IMR-90 (cell line): ENCODE measurements around the gene ATG101. TPM values are rescaled to one million over a fixed set of nuclear protein-coding genes. Genes with fewer than 3 reads are reported as not detected.

Experiments used
- ATAC-seq: fragments of 200-7000 bp; cut with Tn5 transposase; 2 replicates; pipeline ENCODE4 v1.9.1; 2020; ENCODE audit warnings: low read depth, mild to moderate bottlenecking, moderate library complexity
- BruUV-seq: library from RNA; stranded (reverse); fragments of 400-500 nt; replicated peaks from 2 replicates; lab custom pipeline; 2021; lab: Mats Ljungman, UMichigan
- CTCF ChIA-PET: fragments of 300-600 bp; formaldehyde crosslinking; extraction: SDS; loops from one replicate; lab custom pipeline; 2021; ENCODE audit warnings: antibody characterized with exemption; lab: Yijun Ruan, JAX
- POLR2A ChIA-PET: fragments of 300-600 bp; sonication (Branson Sonifier 250); formaldehyde crosslinking; loops from one replicate; lab custom pipeline; 2022; ENCODE audit warnings: antibody characterized with exemption; ENCODE audit not compliant: unreplicated experiment; lab: Charles Lee
- DNase-seq: peaks from one replicate; pipeline ENCODE4 v3.0.0; 2013
- H2AFZ ChIP-seq: replicated peaks from 2 replicates; pipeline ENCODE3; 2013; ENCODE audit warnings: low read length, mild to moderate bottlenecking; ENCODE audit not compliant: poor library complexity
- H2AK5ac ChIP-seq: 2 replicates; pipeline ENCODE4 v1.6.1; 2013; ENCODE audit warnings: low read depth, low read length, inconsistent platforms
- H2AK9ac ChIP-seq: replicated peaks from 2 replicates; pipeline ENCODE3; 2013; ENCODE audit warnings: mild to moderate bottlenecking, low read depth, low read length, moderate library complexity; ENCODE audit not compliant: poor library complexity
- H2BK120ac ChIP-seq: 2 replicates; pipeline ENCODE4 v1.6.1; 2013; ENCODE audit warnings: low read depth, low read length, inconsistent platforms
- H2BK15ac ChIP-seq: 3 replicates; pipeline ENCODE4 v1.6.1; 2013; ENCODE audit warnings: low read depth, low read length, inconsistent platforms
- H2BK20ac ChIP-seq: 2 replicates; pipeline ENCODE4 v1.6.1; 2013; ENCODE audit warnings: low read depth, mild to moderate bottlenecking, inconsistent platforms, low read length, moderate library complexity
- H2BK5ac ChIP-seq: 2 replicates; pipeline ENCODE4 v1.6.1; 2013; ENCODE audit warnings: mild to moderate bottlenecking, low read depth, low read length, inconsistent platforms; ENCODE audit not compliant: poor library complexity, severe bottlenecking
- H3K14ac ChIP-seq: replicated peaks from 2 replicates; pipeline ENCODE4 v1.6.1; 2013; ENCODE audit warnings: low read depth, low read length, inconsistent platforms
- H3K18ac ChIP-seq: 2 replicates; pipeline ENCODE4 v1.6.1; 2013; ENCODE audit warnings: low read depth, low read length, control low read depth
- H3K23ac ChIP-seq: 2 replicates; pipeline ENCODE4 v1.6.1; 2013; ENCODE audit warnings: low read depth, low read length, inconsistent platforms
- H3K27ac ChIP-seq: 2 replicates; pipeline ENCODE4 v1.5.1; 2013; ENCODE audit warnings: mild to moderate bottlenecking, control low read depth, low read length; ENCODE audit not compliant: insufficient read depth
- H3K27me3 ChIP-seq: 2 replicates; pipeline ENCODE4 v1.6.1; 2013; ENCODE audit warnings: low read length; ENCODE audit not compliant: control insufficient read depth, insufficient read depth
- H3K36me3 ChIP-seq: 2 replicates; pipeline ENCODE4 v1.6.1; 2013; ENCODE audit warnings: low read length, mixed read lengths; ENCODE audit not compliant: control insufficient read depth, insufficient read depth
- H3K4ac ChIP-seq: 2 replicates; pipeline ENCODE4 v1.6.1; 2013; ENCODE audit warnings: low read depth, low read length, inconsistent platforms
- H3K4me1 ChIP-seq: 2 replicates; pipeline ENCODE4 v1.6.1; 2013; ENCODE audit warnings: low read length, mixed read lengths; ENCODE audit not compliant: control insufficient read depth, insufficient read depth
- H3K4me2 ChIP-seq: 2 replicates; pipeline ENCODE4 v1.6.1; 2013; ENCODE audit warnings: low read depth, mild to moderate bottlenecking, control low read depth, low read length, moderate library complexity
- H3K4me3 ChIP-seq: 2 replicates; pipeline ENCODE4 v1.5.1; 2013; ENCODE audit warnings: low read depth, mild to moderate bottlenecking, control low read depth, low read length, moderate library complexity; ENCODE audit not compliant: insufficient read depth
- H3K56ac ChIP-seq: 2 replicates; pipeline ENCODE4 v1.6.1; 2013; ENCODE audit warnings: low read length, inconsistent platforms; ENCODE audit not compliant: insufficient read depth; ENCODE audit errors: extremely low read depth
- H3K79me1 ChIP-seq, 2 experiments: 2 replicates each; pipeline ENCODE4 v1.6.1; 2013; ENCODE audit warnings: low read length in 2 of 2, inconsistent platforms in 1 of 2, low read depth in 1 of 2
- H3K9ac ChIP-seq: 2 replicates; pipeline ENCODE4 v1.6.1; 2013; ENCODE audit warnings: low read depth, low read length, control low read depth
- H3K9me1 ChIP-seq: 2 replicates; pipeline ENCODE4 v1.6.1; 2013; ENCODE audit warnings: low read length, inconsistent platforms; ENCODE audit not compliant: insufficient read depth
- H3K9me3 ChIP-seq: 2 replicates; pipeline ENCODE4 v1.6.1; 2013; ENCODE audit warnings: low read length; ENCODE audit not compliant: control insufficient read depth, insufficient read depth
- H4K20me1 ChIP-seq: 2 replicates; pipeline ENCODE4 v1.6.1; 2013; ENCODE audit warnings: low read length, inconsistent platforms; ENCODE audit not compliant: insufficient read depth
- H4K5ac ChIP-seq: 2 replicates; pipeline ENCODE4 v1.6.1; 2013; ENCODE audit warnings: mild to moderate bottlenecking, low read depth, low read length, control low read depth
- H4K8ac ChIP-seq, 2 experiments: 2 replicates each; pipeline ENCODE4 v1.6.1; 2013; ENCODE audit warnings: low read depth in 2 of 2, low read length in 2 of 2, control low read depth in 1 of 2, inconsistent platforms in 1 of 2
- H4K91ac ChIP-seq: 2 replicates; pipeline ENCODE4 v1.6.1; 2013; ENCODE audit warnings: low read depth, low read length, inconsistent platforms; ENCODE audit not compliant: insufficient read depth
- FOS ChIP-seq: fragments of 150-350 bp; IDR thresholded peaks from 2 replicates; pipeline ENCODE4 v1.6.1; 2016; ENCODE audit warnings: low read depth, low read length
- MAFK ChIP-seq: IDR thresholded peaks from 2 replicates; pipeline ENCODE4 v1.6.1; 2012; ENCODE audit warnings: low read depth, low read length, improper control_type of control experiment
- MXI1 ChIP-seq: IDR thresholded peaks from 2 replicates; pipeline ENCODE4 v1.6.1; 2012; ENCODE audit warnings: low read depth, mild to moderate bottlenecking, low read length, moderate library complexity, borderline replicate concordance
- POLR2A ChIP-seq: IDR thresholded peaks from 2 replicates; pipeline ENCODE4 v1.6.1; 2012; ENCODE audit warnings: mild to moderate bottlenecking, low read depth, low read length
- RFX5 ChIP-seq: IDR thresholded peaks from 2 replicates; pipeline ENCODE4 v1.8.0; 2012; ENCODE audit warnings: low read depth, mild to moderate bottlenecking, low read length, moderate library complexity
- WGBS, 2 experiments: methylation state at CpG; one replicate each; pipeline versions ENCODE4 v1.1.5 to v1.1.7; 2013; ENCODE audit warnings: missing lambda C conversion rate in 2 of 2; ENCODE audit not compliant: insufficient read length in 1 of 2; ENCODE audit errors: extremely low coverage in 2 of 2; 5-methylcytosine and 5-hydroxymethylcytosine counted together
- dilution Hi-C: fragments of 300-500 bp; cut with HindIII; formaldehyde crosslinking; loops from one replicate; pipeline ENCODE4 v1.14.3; 2018; ENCODE audit warnings: low sequenced_read_pairs; ENCODE audit not compliant: unreplicated experiment
- in situ Hi-C: fragments of 300-500 bp; cut with MboI; formaldehyde crosslinking; loops from 3 replicates; pipeline ENCODE4 v1.14.3; 2019; ENCODE audit warnings: low sequenced_read_pairs, inconsistent platforms, mixed read lengths
- intact Hi-C: fragments of 100-400 bp; cut with micrococcal nuclease; formaldehyde crosslinking; loops from 2 replicates; pipeline ENCODE4 v1.10.0; 2022
- polyA plus RNA-seq, 3 experiments: library from polyadenylated mRNA; depleted of rRNA; stranded (reverse); fragments of >200 nt; gene quantifications; 2 replicates each; pipeline ENCODE4 v1.2.3, GENCODE V29; 2012; ENCODE audit warnings: low replicate concordance in 1 of 3
- total RNA-seq: library from RNA; depleted of rRNA; stranded (reverse); fragments of >200 nt; gene quantifications from 2 replicates; pipeline ENCODE4 v1.2.3, GENCODE V29; 2012

Gene ATG101
- total and polyA plus RNA-seq, 2 of the 4 experiments (the other 2 are of a cell fraction) = 93.9 to 167 TPM

DNA sequence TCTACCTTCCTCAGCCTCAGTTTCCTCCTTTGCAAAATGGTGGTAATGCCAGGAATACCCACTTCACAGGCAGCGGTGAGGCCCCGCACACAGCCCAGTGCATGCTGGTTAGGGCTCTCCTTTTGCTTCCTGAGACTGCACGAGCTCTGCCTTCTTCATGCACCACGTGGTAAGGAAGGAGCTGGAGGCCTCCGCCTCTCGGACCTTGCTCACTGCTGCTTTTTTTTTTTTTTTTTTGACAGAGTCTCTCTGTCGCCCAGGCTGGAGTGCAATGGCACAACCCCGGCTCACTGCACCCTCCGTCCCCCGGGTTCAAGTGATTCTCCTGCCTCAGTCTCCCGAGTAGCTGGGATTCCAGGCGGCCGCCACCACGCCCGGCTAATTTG is 44.9 kb upstream of the ATG101 start:
- WGBS, 2 experiments = no CpG with 5 or more reads among the region's 15 CpGs
- Histone ChIP-seq H3K9me1 (no peaks in the 10 kb centered on the region), H3K9me3 (no peaks in the 10 kb centered on the region), H2AK5ac (peak overlapping the region; percentile 23), H3K4me2 (no peak overlapping the region), H3K27ac (no peak overlapping the region), H4K5ac (no peak overlapping the region), H3K9ac (no peak overlapping the region), H2AFZ (peak overlapping the region; percentile 61), H3K14ac (no peak overlapping the region), H4K91ac (no peak overlapping the region), H3K18ac (no peak overlapping the region), H2BK120ac (no peak overlapping the region), H2BK20ac (no peak overlapping the region), H3K27me3 (no peaks in the 10 kb centered on the region), H3K23ac (no peak overlapping the region), H3K36me3 (no peaks in the 10 kb centered on the region), H2BK15ac (no peak overlapping the region), H3K56ac (no peak overlapping the region), H4K20me1 (no peaks in the 10 kb centered on the region; the same call in 1 of the 2 replicates), H3K4me1 (peaks cover 6% of the 10 kb centered on the region; the same call in 1 of the 2 replicates), H2BK5ac (no peak overlapping the region), H3K79me1 (peaks cover 0 to 3% of the 10 kb centered on the region in 2 experiments; a peak in 1 of 4 replicates), H3K4ac (no peak overlapping the region), H3K4me3 (no peak overlapping the region), H2AK9ac (peak overlapping the region; percentile 88), H4K8ac (no peak overlapping the region)
- ChIA-PET CTCF (interaction anchor here (0.6 to 8.6 kb wide), 31 partner anchors 12 to 1354 kb away, joined by 3 to 128 read pairs (median 4); partner anchors contain the start of genes ATG101, KRT80, SMIM41 and TAMALIN), POLR2A (interaction anchor here (0.6 kb wide), 1 partner anchor 18 kb away, joined by 3 read pairs; no protein-coding TSS in a partner anchor)
- intact Hi-C loops = loop anchor here (1.0 to 5.0 kb wide), 4 partner anchors 32 to 133 kb away; no protein-coding TSS in a partner anchor
- no peak for ATAC-seq
- in situ Hi-C loops = loop anchor here (5.0 kb wide), 2 partner anchors 57 to 97 kb away; no protein-coding TSS in a partner anchor
- DNase-seq = no peak
- TF ChIP-seq RFX5 (no peak), FOS (no peak), POLR2A (no peak), MXI1 (no peak), MAFK (no peak)
- dilution Hi-C loops = no loop called here
- no TSS peak for BruUV-seq
